ENCODE results near the gene LARP4B. TPM values are rescaled to one million over a fixed set of nuclear protein-coding genes. Genes with fewer than 3 reads are reported as not detected.

Gene LARP4B
- total RNA-seq, 1 experiment from 2014 or later: 47.7 TPM

DNA sequence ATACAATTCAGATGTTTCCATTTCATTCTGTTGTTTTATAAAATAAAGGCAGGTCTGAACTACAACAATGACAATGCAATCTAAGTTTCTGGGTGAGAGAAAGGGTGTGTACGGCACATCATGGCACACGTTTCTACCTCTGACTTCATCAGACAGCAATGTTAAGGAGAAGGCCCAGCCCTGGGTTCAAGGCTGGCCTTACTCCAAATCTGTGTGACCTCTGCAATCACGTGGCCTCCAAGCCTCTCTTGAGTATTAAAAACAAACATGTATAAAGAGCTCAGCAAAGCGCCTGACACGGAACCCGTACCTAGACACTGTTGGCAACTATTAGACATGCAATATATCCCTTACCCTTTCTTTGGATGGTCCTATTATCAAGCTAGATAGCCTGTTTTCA is 114.1 kb downstream of the LARP4B start:
- DNase-seq (ENCODE audit: low read depth in 1 of 2, low spot score in 2 of 2): no peak
- H3K27me3 ChIP-seq (replicated peaks): no peaks in the 10 kb centered on the region
- H3K9me3 ChIP-seq (replicated peaks): no peaks in the 10 kb centered on the region
- no peak overlapping the region for H3K27ac ChIP-seq
- no peak overlapping the region for H3K4me3 ChIP-seq
- peaks cover 97% of the 10 kb centered on the region for H3K36me3 ChIP-seq
- peaks cover 15% of the 10 kb centered on the region for H3K4me1 ChIP-seq (replicated peaks)

DNA sequence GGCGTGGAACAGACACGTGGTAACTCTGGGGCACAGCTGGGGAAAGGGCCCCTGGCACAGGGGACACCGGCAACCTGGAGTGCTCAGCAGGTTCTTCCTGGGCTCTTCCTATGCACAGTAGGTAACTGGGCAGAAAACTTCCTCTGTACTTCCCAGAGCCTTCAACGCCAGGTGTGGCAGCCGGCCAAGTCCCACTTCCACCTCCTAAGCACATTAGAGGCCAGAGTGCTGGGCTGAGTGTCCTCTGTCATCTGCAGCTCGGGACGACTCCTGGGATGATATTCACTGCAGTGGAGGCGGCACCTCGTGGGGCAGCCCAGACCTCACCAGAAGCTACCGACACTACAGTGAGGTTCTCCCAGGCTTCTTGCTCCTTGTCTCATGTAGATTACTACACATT is 114.5 kb downstream of the LARP4B start:
- peaks cover 97% of the 10 kb centered on the region for H3K36me3 ChIP-seq
- no peak overlapping the region for H3K4me3 ChIP-seq

DNA sequence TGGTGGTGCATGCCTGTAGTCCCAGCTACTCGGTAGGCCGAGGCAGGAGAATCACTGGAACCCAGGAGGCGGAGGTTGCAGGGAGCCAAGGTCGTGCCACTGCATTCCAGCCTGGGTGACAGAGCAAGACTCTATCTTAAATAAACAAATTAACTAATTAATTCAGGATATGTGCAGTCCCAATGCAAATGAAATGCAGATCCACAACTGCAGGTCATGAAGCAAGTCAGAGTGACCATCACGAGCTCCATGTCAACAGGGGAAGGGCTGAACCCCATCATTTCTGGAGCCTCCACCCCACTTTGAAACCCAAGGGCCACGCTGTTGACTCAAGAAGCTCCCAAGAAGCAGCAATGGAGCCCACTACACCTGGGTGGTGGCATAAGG is 115.4 kb downstream of the LARP4B start:
- Histone ChIP-seq H3K9me3 (replicated peaks) (no peaks in the 10 kb centered on the region), H3K4me3 (no peak overlapping the region), H3K27ac (no peak overlapping the region), H3K4me1 (replicated peaks) (peaks cover 12% of the 10 kb centered on the region), H3K36me3 (peaks cover 97% of the 10 kb centered on the region), H3K27me3 (replicated peaks) (no peaks in the 10 kb centered on the region)
- DNase-seq (ENCODE audit: low read depth in 1 of 2, low spot score in 2 of 2): no peak

More for the DNA sequence above, 114.5 kb downstream of the LARP4B start:
- Histone ChIP-seq H3K27me3 (replicated peaks) (no peaks in the 10 kb centered on the region), H3K27ac (no peak overlapping the region), H3K4me1 (replicated peaks) (peaks cover 14% of the 10 kb centered on the region), H3K9me3 (replicated peaks) (no peaks in the 10 kb centered on the region)
- DNase-seq (ENCODE audit: low read depth in 1 of 2, low spot score in 2 of 2): no peak

DNA sequence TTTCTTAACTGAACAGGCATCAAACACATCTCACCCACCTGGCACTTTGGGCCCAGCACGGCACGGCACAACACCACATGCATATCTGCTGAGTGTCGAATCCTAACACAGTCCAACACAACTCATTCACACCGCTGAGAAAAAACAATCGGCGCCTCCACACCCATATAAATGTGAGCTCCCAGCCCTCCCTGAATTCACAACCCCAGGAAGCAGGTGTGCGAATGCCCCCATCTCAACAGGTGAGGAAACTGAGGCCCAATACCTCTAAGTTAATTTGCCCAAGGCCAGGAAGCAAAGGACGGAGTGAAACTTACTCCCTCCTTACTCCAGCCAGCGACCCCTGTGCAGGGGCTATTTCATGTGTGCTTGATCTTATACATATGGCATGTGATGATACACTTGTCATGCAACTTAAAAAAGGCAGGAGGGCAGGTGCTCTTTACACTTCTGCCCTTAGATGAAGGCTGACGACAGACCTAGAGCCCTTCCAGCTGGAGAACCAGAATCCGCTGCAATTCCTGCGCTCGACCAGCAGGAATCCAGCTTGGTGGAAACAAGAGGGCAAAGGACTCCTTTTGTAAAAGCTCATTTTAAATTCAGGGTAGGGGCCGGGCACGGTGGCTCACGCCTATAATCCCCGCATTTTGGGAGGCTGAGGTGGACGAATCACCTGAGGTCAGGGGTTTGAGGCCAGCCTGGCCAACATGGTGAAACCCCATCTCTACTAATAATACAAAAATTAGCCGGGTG is 116.0 kb downstream of the LARP4B start:
- no peak for DNase-seq (ENCODE audit: low read depth in 1 of 2, low spot score in 2 of 2)
- Histone ChIP-seq H3K4me1 (replicated peaks) (peaks cover 12% of the 10 kb centered on the region), H3K4me3 (no peak overlapping the region), H3K27me3 (replicated peaks) (no peaks in the 10 kb centered on the region), H3K9me3 (replicated peaks) (no peaks in the 10 kb centered on the region), H3K27ac (no peak overlapping the region), H3K36me3 (peaks cover 97% of the 10 kb centered on the region)

DNA sequence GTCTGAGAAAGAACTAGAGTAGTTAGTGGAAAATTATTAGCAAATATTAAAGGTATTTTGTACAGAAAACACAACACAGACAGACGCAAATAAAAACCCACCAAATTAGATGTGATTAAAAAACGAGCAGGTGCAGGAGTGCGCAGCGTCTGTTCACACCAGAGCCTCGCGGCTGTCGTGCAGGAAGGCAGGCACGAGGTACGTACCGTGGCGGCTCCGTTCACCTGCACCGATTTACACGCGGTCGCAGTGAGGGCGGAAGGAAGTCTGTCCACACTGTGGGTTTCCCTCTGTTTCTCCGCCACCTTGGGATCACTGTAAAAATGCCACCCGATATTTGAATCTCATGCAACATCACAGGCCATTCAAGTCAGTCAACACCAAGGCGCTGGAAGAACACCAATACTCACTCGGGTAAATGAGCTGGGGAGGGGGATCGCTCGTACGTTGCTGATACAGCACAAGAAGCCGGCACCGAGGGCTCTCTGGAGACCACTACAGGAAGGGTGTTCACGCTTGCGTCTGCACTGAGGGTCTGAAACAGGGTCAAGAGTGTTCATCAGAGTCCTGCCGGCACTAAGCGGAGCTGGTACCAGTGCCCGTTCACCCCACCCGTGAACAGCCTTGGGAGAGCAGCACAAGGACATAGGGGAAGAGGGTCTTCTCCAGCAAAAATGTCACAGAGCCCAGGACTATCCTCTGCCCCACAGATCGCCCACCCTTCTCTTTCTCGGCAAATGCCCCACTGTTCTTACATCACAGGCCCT is 116.8 kb downstream of the LARP4B start:
- no peaks in the 10 kb centered on the region for H3K9me3 ChIP-seq (replicated peaks)
- H3K36me3 ChIP-seq: peaks cover 97% of the 10 kb centered on the region
- no peak for DNase-seq (ENCODE audit: low read depth in 1 of 2, low spot score in 2 of 2)

DNA sequence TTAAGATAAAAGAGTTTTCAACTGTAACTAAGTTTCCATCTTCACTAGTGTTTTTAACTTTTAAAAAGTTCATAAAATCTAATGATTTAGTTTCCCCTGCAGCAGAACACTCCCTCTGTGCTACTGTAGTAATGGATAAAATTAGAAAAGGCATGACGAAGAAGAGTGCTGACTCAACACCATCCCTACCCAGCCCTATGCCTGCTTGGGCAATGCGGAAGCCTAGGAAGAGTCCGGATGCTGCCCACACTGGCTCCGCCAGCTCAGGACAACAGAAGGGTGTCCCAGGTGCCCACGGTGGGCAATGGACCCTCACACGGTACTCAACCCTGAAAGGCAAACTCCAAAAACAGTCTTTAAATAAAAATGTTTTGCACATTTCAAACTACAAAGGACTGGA is 118.2 kb downstream of the LARP4B start:
- H3K27ac ChIP-seq: no peak overlapping the region
- H3K4me3 ChIP-seq: no peak overlapping the region
- DNase-seq (ENCODE audit: low read depth in 1 of 2, low spot score in 2 of 2): no peak
- H3K4me1 ChIP-seq (replicated peaks): no peaks in the 10 kb centered on the region
- H3K27me3 ChIP-seq (replicated peaks): no peaks in the 10 kb centered on the region
- H3K36me3 ChIP-seq: peaks cover 96% of the 10 kb centered on the region
- no peaks in the 10 kb centered on the region for H3K9me3 ChIP-seq (replicated peaks)

More for the DNA sequence above, 116.8 kb downstream of the LARP4B start:
- no peaks in the 10 kb centered on the region for H3K27me3 ChIP-seq (replicated peaks)
- peaks cover 8% of the 10 kb centered on the region for H3K4me1 ChIP-seq (replicated peaks)
- no peak overlapping the region for H3K27ac ChIP-seq
- no peak overlapping the region for H3K4me3 ChIP-seq

DNA sequence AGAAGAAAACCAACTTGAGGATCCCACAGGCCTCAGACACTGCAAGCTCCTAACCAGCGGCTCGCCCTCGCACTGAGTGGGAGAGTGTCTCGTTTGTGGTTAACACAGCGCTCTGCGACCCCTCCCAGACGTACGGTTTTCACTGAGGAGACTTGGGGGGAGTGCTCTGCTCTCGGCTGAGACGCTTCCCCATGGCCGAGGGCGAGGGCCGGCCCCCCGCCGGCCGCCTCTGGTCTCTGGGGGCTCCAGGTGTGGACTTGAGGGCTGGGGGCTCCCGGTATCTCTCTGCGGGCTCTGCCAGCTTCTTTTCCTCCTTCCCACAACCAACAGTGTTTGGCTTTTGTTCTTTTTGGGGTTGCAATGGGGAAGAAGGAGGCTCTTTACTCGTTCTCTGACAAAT is 118.7 kb downstream of the LARP4B start:
- H3K4me1 ChIP-seq (replicated peaks): no peaks in the 10 kb centered on the region
- H3K9me3 ChIP-seq (replicated peaks): no peaks in the 10 kb centered on the region
- no peak overlapping the region for H3K27ac ChIP-seq
- no peak for DNase-seq (ENCODE audit: low read depth in 1 of 2, low spot score in 2 of 2)
- H3K27me3 ChIP-seq (replicated peaks): no peaks in the 10 kb centered on the region
- H3K36me3 ChIP-seq: peaks cover 96% of the 10 kb centered on the region
- H3K4me3 ChIP-seq: no peak overlapping the region

DNA sequence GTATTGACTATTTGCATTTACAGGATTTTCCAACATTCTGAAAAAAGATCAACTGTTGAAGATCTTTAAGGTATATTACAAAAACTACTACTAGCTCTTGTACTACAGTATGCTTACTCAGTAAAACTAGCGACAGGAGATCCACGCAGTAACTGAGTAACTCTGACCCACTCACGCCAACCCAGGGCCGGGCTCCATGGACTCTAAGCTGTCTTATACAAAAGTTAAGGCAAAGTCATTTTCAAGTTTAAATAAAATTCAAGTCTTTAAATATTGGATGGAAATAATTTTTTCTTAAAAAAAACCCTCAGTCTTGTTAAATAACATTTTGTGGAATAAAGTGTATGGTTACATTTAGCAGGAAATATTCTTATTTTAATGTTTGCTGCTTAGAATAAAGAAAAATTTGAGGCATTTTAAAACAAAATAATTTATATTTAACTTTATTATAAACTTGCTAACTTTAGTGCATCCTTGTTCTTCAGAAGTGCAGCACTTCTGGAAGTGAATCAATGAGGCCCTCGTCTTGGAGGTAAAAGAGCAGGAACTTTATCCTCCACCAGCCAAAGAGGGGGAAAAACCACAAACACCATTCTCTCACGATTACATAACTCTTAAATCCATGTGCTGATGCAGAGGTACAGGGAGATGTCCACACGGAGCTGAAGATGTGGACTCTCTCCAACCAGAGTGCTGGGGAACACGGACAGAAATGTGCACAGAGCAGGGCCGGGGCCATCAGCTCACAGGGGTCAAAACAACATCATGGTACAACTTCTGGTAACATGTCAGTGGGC is 119.9 kb downstream of the LARP4B start:
- Histone ChIP-seq H3K27ac (no peak overlapping the region), H3K4me1 (replicated peaks) (no peaks in the 10 kb centered on the region), H3K9me3 (replicated peaks) (no peaks in the 10 kb centered on the region), H3K4me3 (no peak overlapping the region), H3K27me3 (replicated peaks) (no peaks in the 10 kb centered on the region), H3K36me3 (peaks cover 96% of the 10 kb centered on the region)
- DNase-seq (ENCODE audit: low read depth in 1 of 2, low spot score in 2 of 2): no peak

DNA sequence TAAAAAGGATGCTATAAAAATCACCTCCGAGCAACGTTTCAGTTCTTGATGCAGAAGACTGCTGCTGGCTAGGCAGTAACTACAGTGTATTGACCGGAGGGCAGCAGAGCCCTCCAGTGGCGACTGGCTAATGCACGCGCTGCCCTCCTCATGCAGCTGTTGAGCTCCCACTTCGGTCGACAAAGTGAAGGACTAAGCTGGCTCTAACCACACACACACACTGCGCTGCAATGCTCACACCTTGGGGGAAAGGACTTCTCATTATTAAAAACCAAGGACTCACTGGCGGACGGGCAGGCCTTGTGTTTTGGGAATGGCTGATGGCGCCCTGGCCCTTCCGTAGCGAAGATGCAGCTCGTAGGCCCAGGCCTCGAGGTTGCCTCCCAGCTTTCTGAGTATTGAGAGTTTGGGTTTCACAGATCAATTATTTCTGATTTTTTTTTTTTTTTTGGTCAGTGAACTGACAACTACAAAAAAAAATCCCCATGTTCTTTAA is 121.1 kb downstream of the LARP4B start:
- no peak overlapping the region for H3K4me3 ChIP-seq
- peaks cover 96% of the 10 kb centered on the region for H3K36me3 ChIP-seq
- DNase-seq (ENCODE audit: low read depth in 1 of 2, low spot score in 2 of 2): peak in 1 of 2 experiments; percentile 45
- no peaks in the 10 kb centered on the region for H3K9me3 ChIP-seq (replicated peaks)
- no peak overlapping the region for H3K27ac ChIP-seq
- peaks cover 2% of the 10 kb centered on the region for H3K4me1 ChIP-seq (replicated peaks)
- no peaks in the 10 kb centered on the region for H3K27me3 ChIP-seq (replicated peaks)

DNA sequence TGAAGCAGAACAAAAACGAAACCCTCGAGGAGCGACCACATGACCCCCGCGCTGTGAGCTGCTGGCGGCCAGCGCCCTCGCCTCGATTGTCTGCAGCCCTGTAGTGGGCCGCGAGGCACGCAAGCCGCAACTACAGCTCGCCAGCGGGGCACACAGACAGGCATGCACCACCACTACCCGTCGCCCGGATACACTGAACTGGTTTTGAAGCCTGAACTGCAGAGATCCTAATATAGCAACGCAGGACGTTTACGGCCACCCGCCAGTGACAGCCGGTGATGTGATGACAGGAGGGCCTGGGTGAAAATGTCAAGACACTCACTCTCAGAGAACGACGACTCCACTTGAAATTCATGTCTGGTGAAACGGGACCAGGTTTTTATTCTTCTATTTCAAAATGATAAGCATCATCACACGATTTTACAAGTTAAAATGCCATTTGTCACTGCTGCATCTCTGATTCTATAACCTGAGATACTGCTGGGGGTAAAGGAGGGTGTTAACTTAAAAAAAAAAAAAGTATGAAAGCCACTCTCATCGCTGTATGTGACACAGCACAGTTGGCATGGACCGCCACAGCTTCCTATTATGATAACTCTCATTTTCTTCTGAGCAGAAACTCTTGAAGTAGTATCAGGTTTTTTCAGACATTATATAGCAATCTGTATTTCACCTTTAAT is 121.7 kb downstream of the LARP4B start:
- H3K36me3 ChIP-seq: peaks cover 96% of the 10 kb centered on the region

DNA sequence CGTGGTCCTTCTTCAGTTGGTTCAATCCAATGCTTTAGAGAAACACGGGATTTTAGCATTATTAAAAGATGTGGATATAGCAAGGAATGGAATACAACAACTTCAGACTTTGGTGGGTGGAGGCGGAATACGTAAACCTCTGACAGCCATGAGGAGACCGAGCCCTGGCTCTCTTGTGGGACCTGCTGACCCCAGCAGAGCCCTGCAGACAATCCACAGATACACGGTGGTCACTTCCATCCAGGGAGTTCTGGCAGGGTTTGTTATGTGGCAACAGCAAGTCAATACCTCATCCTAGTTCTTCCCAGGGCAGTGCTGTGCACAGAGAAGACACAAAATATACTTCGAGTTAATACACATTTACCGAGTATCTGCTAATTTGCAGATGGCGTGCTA is 123.5 kb downstream of the LARP4B start:
- no peak for DNase-seq (ENCODE audit: low read depth in 1 of 2, low spot score in 2 of 2)
- H3K27ac ChIP-seq: no peak overlapping the region
- H3K27me3 ChIP-seq (replicated peaks): no peaks in the 10 kb centered on the region
- no peaks in the 10 kb centered on the region for H3K9me3 ChIP-seq (replicated peaks)
- H3K4me3 ChIP-seq: no peak overlapping the region
- peaks cover 20% of the 10 kb centered on the region for H3K4me1 ChIP-seq (replicated peaks)
- H3K36me3 ChIP-seq: peaks cover 80% of the 10 kb centered on the region

More for the DNA sequence above, 121.7 kb downstream of the LARP4B start:
- H3K4me1 ChIP-seq (replicated peaks): peaks cover 8% of the 10 kb centered on the region
- H3K9me3 ChIP-seq (replicated peaks): no peaks in the 10 kb centered on the region
- DNase-seq (ENCODE audit: low read depth in 1 of 2, low spot score in 2 of 2): peak in 1 of 2 experiments; percentile 35
- no peak overlapping the region for H3K27ac ChIP-seq
- H3K27me3 ChIP-seq (replicated peaks): no peaks in the 10 kb centered on the region
- H3K4me3 ChIP-seq: no peak overlapping the region

DNA sequence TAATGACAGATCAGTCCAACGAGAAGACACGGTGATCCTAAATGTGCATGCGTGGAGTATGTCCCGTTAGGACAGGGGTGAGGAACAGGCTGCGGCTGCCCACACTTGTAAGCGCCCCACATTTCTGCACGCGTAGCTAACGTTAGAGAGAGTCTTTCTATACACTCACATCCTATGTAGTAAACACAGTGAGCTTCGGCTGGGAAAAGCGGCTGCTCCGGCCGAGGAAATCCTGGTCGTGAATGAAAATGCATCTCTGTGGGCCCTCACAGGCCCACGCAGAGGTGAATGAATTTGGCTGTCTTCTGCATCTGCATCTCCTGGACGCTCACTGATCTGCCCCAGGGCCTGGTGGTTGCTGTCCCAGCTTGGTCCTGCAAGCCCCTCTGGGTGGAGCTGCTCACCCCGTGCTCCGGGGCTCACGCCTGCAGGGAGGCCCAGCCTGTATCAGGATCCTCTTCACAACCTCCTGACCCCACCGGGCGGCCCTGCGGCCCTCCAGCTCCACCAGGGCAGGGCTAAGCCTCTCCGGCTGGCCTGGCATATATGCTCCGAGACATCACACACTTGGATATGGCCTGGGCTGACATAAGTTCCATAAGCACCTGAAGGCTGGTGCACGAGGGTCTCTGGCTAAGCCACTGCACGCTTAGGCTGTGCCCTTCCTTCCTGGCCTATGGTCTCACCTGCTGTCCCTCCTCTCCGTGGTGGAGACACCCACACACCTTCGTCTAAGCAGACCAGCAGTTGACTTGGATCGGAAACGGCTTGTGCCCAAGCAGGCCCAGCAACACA is 124.1 kb downstream of the LARP4B start:
- no peak overlapping the region for H3K4me3 ChIP-seq
- H3K4me1 ChIP-seq (replicated peaks): peaks cover 26% of the 10 kb centered on the region
- H3K36me3 ChIP-seq: peaks cover 75% of the 10 kb centered on the region
- DNase-seq (ENCODE audit: low read depth in 1 of 2, low spot score in 2 of 2): peak in 1 of 2 experiments; percentile 43
- H3K27me3 ChIP-seq (replicated peaks): no peaks in the 10 kb centered on the region
- no peak overlapping the region for H3K27ac ChIP-seq
- no peaks in the 10 kb centered on the region for H3K9me3 ChIP-seq (replicated peaks)
